HG02763 (cell line): ENCODE results near the gene NFE2L3.
A peak's percentile ranks its signal among the peaks of the same experiment; 100 is the strongest.
"Not testable (repeated sequence)": the region's sequence is repeated elsewhere in the genome, so short reads cannot be mapped to it uniquely, and the experiment has no call there.

Source experiments
- ATAC-seq: cut with Tn5 transposase; IDR thresholded peaks from one replicate; pipeline ENCODE4 v1.9.1; 2021; ENCODE audit warnings: mild to moderate bottlenecking, moderate library complexity; ENCODE audit not compliant: unreplicated experiment

Gene NFE2L3

DNA sequence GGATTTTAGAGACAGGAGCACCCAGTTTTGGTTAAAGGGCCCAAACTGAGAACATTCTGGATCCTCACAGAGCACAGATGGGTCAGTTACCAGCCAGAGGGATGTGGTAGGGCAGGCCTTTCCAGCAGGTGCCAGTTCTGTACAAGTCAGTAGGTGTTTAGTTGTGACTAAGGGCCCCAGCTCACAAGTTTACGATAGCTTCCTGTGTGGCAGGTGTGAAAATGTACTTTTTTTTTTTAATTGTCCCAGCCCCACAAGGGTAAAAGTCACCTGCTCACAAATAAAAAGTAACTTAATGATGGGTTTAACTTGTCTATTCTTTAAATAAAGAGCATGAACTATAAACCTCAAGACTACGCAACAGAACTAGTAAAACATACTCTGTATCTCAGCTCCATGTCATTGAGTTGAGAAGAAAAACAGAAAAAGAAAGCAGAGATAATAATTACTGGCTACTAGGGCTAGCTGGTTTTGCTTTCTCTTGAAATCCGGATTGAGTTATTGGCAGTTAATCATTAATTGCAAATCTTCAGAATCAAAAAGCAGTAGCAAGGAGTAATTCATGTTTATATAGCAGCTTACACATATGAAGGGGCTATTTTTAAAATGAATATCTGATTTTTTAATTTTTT is 15.4 kb downstream of the NFE2L3 start:
- peak; percentile 80 for ATAC-seq

GRCh38 chr7:26168458-26169023 is 16.5 kb downstream of the NFE2L3 start:
- ATAC-seq: no peak

- no peak for ATAC-seq
These were observed 17.3 kb downstream of the NFE2L3 start for GRCh38 chr7:26169271-26169670.

GRCh38 chr7:26170663-26171062 is 18.7 kb downstream of the NFE2L3 start:
- no peak for ATAC-seq

GRCh38 chr7:26171601-26172000 is 19.6 kb downstream of the NFE2L3 start:
- ATAC-seq: no peak

DNA sequence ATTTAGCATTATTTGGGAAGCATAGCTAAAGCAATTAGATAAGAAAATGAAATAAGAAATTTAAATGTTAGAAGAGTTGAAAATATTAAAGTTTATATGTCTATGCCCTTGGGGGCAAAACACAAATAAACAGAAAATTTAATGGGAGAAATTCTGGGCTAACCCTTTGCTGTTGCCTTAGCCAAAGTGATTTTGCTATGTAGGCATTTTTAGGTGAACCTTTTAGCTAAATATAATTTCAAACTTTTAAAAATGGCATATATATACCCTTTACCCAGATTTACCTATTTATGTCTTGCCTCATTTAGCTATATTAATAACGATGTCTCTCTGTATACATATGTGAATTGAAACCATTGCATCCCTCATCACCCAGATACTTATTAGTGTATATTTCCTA is 20.1 kb downstream of the NFE2L3 start:
- ATAC-seq: no peak

DNA sequence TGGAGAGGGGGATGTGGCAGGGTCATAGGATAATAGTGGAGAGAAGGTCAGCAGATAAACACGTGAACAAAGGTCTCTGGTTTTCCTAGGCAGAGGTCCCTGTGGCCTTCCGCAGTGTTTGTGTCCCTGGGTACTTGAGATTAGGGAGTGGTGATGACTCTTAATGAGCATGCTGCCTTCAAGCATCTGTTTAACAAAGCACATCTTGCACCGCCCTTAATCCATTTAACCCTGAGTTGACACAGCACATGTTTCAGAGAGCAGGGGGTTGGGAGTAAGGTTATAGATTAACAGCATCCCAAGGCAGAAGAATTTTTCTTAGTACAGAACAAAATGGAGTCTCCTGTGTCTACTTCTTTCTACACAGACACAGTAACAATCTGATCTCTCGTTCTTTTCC is 23.9 kb downstream of the NFE2L3 start:
- not testable (repeated sequence) for ATAC-seq

GRCh38 chr7:26176696-26177095 is 24.7 kb downstream of the NFE2L3 start:
- not testable (repeated sequence) for ATAC-seq

DNA sequence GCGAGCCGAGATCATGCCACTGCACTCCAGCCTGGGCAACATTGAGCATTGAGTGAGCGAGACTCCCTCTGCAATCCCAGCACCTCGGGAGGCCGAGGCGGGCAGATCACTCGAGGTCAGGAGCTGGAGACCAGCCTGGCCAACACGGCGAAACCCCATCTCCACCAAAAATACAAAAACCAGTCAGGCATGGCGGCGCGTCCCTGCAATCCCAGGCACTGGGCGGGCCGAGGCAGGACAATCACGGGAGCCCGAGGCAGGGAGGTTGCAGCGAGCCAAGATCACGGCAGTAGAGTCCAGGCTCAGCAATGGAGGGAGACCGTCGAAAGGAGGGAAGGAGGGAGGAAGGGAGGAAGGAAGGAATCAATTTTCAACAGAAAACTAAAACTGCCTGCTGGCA is 25.3 kb downstream of the NFE2L3 start:
- ATAC-seq: not testable (repeated sequence)

- no peak for ATAC-seq
These were observed 26.4 kb downstream of the NFE2L3 start for GRCh38 chr7:26178272-26178960.

DNA sequence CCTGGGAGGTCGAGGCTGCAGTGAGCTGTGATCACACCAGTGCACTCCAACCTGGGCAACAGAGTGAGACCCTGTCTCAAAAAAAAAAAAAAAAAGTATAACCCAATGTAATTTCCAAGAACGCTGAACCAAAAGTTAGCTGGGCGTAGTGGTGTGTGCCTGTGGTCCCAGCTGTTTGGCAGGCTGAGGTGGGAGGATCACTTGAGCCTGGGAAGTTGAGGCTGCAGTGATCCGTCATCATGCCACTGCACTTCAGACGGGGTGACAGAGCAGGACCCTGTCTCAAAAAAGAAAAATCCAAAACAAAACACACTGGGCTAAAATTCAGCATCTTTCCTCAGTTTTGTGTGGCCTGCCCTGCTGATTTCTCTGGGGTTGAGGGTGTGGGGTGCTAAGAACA is 27.4 kb downstream of the NFE2L3 start:
- no peak for ATAC-seq

- ATAC-seq: no peak
These were observed 28.0 kb downstream of the NFE2L3 start for GRCh38 chr7:26179826-26180497.

DNA sequence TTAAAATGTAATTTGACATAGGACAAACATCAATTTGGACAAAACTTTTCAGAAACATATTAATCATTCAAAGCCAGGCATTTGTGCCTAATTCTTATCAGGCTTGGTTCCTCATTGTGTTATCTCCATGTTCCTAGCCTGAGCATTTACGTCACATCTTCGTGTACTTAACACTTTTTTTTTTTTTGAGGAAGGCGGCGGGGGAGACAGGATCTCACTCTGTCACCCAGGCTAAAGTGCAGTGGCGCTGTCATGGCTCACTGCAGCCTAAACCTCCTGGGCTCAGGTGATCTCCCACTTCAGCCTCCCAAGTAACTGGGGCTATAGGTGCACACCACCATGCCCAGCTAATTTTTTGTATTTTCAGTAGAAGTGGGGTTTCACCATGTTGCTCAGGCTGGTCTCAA is 28.8 kb downstream of the NFE2L3 start:
- no peak for ATAC-seq

DNA sequence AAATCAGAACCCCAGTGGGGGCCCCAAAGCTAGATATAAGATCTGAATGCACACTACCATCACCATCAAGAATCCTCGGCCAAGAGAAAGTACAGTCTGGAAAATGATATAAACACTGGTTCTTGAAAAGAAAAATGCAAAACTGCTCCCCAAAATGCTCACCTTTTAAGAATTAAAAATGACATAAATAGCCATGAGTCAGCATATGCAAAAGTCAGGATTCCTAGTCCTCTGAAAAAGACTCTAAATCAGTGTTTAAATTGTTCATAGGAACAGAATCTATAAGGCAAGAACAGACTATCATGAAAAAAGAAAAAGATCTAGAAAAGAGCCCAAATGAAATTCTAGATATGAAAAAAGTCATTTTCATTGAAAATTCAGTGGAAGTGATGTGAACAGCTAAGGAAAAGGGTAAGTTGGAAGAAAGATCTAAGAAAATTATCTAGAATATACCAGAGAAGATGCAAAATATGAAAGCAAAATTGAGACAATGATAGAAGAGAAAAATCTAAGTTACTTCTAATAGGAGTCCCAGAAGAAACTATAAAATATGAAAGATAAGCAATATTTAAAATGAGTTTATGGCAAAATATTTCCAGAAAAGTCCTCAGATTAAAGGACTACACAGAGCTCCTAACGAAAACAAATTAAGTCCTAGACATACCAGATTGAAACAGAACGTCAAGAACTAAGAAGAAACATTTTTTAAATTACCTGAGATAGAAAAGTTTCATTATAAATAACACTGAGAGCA is 29.7 kb downstream of the NFE2L3 start:
- no peak for ATAC-seq

GRCh38 chr7:26182283-26182682 is 30.3 kb downstream of the NFE2L3 start:
- ATAC-seq: no peak

- ATAC-seq: no peak
These were observed 30.7 kb downstream of the NFE2L3 start for GRCh38 chr7:26182706-26183105.

DNA sequence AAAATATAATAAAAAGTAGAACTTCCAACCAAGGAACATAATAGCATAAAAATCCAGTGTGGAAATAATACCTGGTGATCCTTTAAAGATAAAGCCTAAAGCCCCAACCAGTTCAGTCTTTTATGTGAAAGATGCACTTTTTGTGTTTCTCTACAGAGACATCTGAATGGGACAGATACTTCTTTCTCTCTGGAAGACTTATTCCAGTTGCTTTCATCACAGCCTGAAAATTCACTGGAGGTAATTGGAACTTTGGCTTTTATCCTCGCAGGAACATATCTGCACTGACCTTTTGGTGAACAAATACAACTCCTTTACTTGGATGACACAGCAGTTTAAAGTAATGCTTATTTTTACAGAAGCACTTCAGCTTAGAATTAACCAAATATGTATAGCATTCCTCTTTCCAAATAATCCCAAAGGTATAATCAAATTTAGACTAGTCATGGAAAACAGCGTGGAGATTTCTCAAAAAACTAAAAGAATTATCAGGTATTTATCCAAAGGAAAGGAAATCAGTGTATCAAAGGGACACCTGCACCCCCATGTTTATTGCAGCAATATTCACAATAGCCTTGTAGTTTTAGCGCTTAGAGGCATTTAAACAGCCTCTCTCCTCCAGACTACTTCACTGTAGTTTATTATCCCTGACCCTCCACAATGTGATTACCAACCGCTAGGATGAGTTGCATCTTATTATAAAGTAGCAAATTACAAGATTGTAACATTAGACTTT is 31.7 kb downstream of the NFE2L3 start:
- no peak for ATAC-seq

DNA sequence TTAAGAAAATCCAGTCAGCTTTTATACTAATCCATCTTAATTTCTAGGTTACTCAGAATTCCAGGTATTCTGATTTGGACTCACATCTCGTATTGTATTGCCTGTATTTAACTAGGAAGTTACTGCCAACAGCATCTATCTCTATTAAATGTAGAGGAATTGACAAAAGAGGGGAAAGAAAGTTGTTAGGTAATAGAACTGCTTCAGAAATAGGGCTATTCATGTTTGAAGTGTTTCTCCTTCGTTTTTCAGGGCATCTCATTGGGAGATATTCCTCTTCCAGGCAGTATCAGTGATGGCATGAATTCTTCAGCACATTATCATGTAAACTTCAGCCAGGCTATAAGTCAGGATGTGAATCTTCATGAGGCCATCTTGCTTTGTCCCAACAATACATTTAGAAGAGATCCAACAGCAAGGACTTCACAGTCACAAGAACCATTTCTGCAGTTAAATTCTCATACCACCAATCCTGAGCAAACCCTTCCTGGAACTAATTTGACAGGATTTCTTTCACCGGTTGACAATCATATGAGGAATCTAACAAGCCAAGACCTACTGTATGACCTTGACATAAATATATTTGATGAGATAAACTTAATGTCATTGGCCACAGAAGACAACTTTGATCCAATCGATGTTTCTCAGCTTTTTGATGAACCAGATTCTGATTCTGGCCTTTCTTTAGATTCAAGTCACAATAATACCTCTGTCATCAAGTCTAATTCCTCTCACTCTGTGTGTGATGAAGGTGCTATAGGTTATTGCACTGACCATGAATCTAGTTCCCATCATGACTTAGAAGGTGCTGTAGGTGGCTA is 32.5 kb downstream of the NFE2L3 start:
- ATAC-seq: not testable (repeated sequence)

DNA sequence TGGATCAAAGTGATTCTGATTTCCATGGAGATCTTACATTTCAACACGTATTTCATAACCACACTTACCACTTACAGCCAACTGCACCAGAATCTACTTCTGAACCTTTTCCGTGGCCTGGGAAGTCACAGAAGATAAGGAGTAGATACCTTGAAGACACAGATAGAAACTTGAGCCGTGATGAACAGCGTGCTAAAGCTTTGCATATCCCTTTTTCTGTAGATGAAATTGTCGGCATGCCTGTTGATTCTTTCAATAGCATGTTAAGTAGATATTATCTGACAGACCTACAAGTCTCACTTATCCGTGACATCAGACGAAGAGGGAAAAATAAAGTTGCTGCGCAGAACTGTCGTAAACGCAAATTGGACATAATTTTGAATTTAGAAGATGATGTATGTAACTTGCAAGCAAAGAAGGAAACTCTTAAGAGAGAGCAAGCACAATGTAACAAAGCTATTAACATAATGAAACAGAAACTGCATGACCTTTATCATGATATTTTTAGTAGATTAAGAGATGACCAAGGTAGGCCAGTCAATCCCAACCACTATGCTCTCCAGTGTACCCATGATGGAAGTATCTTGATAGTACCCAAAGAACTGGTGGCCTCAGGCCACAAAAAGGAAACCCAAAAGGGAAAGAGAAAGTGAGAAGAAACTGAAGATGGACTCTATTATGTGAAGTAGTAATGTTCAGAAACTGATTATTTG is 33.3 kb downstream of the NFE2L3 start:
- no peak for ATAC-seq
